Esophagus squamous epithelium (tissue), 5 donors: ENCODE data around the gene KIF2B. TPM values are rescaled to one million over a fixed set of nuclear protein-coding genes. Genes with fewer than 3 reads are reported as not detected.
"Not testable (repeated sequence)": the region's sequence is repeated elsewhere in the genome, so short reads cannot be mapped to it uniquely, and the experiment has no call there.

Source experiments
- DNase-seq: peaks from one replicate; lab custom pipeline; 2025; lab: John Stamatoyannopoulos, UW
- H3K27ac ChIP-seq, 4 donors: fragments of 200-600 bp; sonication (generic); one replicate each; pipeline ENCODE4 v1.5.1; 2016 to 2019; ENCODE audit warnings: mild to moderate bottlenecking in 1 of 4
- H3K27me3 ChIP-seq, 4 donors: fragments of 200-600 bp; sonication (generic); 1 replicate in 3 of 4; 2 replicates in 1 of 4; pipeline versions ENCODE4 v1.5.1 to v1.6.0; 2017 to 2021; ENCODE audit warnings: antibody characterized with exemption in 1 of 4
- H3K36me3 ChIP-seq, 3 donors: fragments of 200-600 bp; sonication (generic); one replicate each; pipeline ENCODE4 v1.5.1; 2016 to 2019
- H3K4me1 ChIP-seq, 3 donors: fragments of 200-600 bp; sonication (generic); one replicate each; pipeline ENCODE4 v1.5.1; 2017 to 2019
- H3K4me3 ChIP-seq, 4 donors: fragments of 200-600 bp; sonication (generic); 1 replicate in 3 of 4; 2 replicates in 1 of 4; pipeline ENCODE4 v1.5.1; 2016 to 2019; ENCODE audit warnings: mild to moderate bottlenecking in 2 of 4, moderate library complexity in 1 of 4
- H3K9me3 ChIP-seq, 3 donors: fragments of 200-600 bp; sonication (generic); one replicate each; pipeline ENCODE4 v1.5.1; 2016 to 2019
- CTCF ChIP-seq, 6 experiments: fragments of 450-650 bp in 4 of 6; fragments of 200-600 bp in 2 of 6; sonication (generic) in 2 of 6; IDR thresholded peaks; one replicate each; pipeline ENCODE4 v1.5.1; 2016 to 2019; ENCODE audit warnings: antibody characterized with exemption in 6 of 6, mild to moderate bottlenecking in 4 of 6, moderate library complexity in 4 of 6
- POLR2A ChIP-seq, 4 donors: fragments of 450-650 bp; IDR thresholded peaks; one replicate each; pipeline ENCODE4 v1.6.1; 2017; ENCODE audit warnings: antibody characterized with exemption in 4 of 4, mild to moderate bottlenecking in 4 of 4, moderate library complexity in 3 of 4
- WGBS, 2 donors: methylation state at CpG; one replicate each; pipeline ENCODE4 v1.1.5; 2018; 5-methylcytosine and 5-hydroxymethylcytosine counted together
- intact Hi-C: fragments of 100-400 bp; cut with DNase I; formaldehyde crosslinking; loops from one replicate; pipeline ENCODE4 v1.15.0; 2022
- total RNA-seq, 4 donors: library from RNA; depleted of rRNA; stranded (reverse); fragments of >200 nt; gene quantifications; one replicate each; pipeline ENCODE4 v1.1.0, GENCODE V29; 2016
- donor health status: DM: yes; HTN: yes; CAD: no.

The KIF2B gene
- total RNA-seq, 4 donors from 2014 or later, result not detected

- no peak for DNase-seq
- intact Hi-C loops, result no loop called here
- H3K9me3 ChIP-seq, result no peaks in the 10 kb centered on the region
- no peaks in the 10 kb centered on the region for H3K27me3 ChIP-seq
- H3K4me3 ChIP-seq, result peak overlapping the region in 1 of 4 donors; percentile 27
- H3K4me1 ChIP-seq, result no peaks in the 10 kb centered on the region
- H3K36me3 ChIP-seq, result no peaks in the 10 kb centered on the region
- WGBS, 2 donors, result 42 to 44% methylated on average over 4 to 5 of the region's 5 CpGs
- H3K27ac ChIP-seq, result no peak overlapping the region
- TF ChIP-seq CTCF (IDR thresholded peaks at IDR 0.05), result no peak
- TF ChIP-seq POLR2A (IDR thresholded peaks at IDR 0.05), result no peak
Observed at GRCh38 chr17:53844491-53845107, 21.9 kb downstream of the KIF2B start.

GRCh38 chr17:53871128-53871527 is 48.4 kb downstream of the KIF2B start:
- DNase-seq, H3K9me3 ChIP-seq, H3K36me3 ChIP-seq, H3K4me3 ChIP-seq, H3K27me3 ChIP-seq, H3K27ac ChIP-seq, intact Hi-C loops, H3K4me1 ChIP-seq: not testable (repeated sequence)
- WGBS, 2 donors, result 84 to 91% methylated on average over 5 of the region's 5 CpGs
